ENCODE results near the gene SYNGR1.

SYNGR1 gene

GRCh38 chr22:39395936-39396796 lies 46.4 kb downstream of the SYNGR1 start:
- no peak for DNase-seq (ENCODE audit: low read depth)
- H3K4me3 ChIP-seq (ENCODE audit: low read depth, low read length): no peak overlapping the region
- TF ChIP-seq CTCF (IDR thresholded peaks at IDR 0.05; ENCODE audit: insufficient read depth, low read depth, low read length, missing control alignments): no peak

- no peak for DNase-seq (ENCODE audit: low read depth)
- no peak for TF ChIP-seq CTCF (IDR thresholded peaks at IDR 0.05; ENCODE audit: insufficient read depth, low read depth, low read length, missing control alignments)
- H3K4me3 ChIP-seq (ENCODE audit: low read depth, low read length): no peak overlapping the region
Observed at GRCh38 chr22:39396797-39397195, 47.0 kb downstream of the SYNGR1 start.

GRCh38 chr22:39401301-39401631 lies 51.5 kb downstream of the SYNGR1 start:
- TF ChIP-seq CTCF (IDR thresholded peaks at IDR 0.05; ENCODE audit: insufficient read depth, low read depth, low read length, missing control alignments): no peak
- H3K4me3 ChIP-seq (ENCODE audit: low read depth, low read length): no peak overlapping the region
- no peak for DNase-seq (ENCODE audit: low read depth)

- no peak overlapping the region for H3K4me3 ChIP-seq (ENCODE audit: low read depth, low read length)
- no peak for TF ChIP-seq CTCF (IDR thresholded peaks at IDR 0.05; ENCODE audit: insufficient read depth, low read depth, low read length, missing control alignments)
- no peak for DNase-seq (ENCODE audit: low read depth)
Observed at GRCh38 chr22:39405346-39406085, 55.7 kb downstream of the SYNGR1 start.

GRCh38 chr22:39408173-39408572 lies 58.4 kb downstream of the SYNGR1 start:
- H3K4me3 ChIP-seq (ENCODE audit: low read depth, low read length): no peak overlapping the region
- no peak for TF ChIP-seq CTCF (IDR thresholded peaks at IDR 0.05; ENCODE audit: insufficient read depth, low read depth, low read length, missing control alignments)
- DNase-seq (ENCODE audit: low read depth): no peak

GRCh38 chr22:39408807-39409206 lies 59.0 kb downstream of the SYNGR1 start:
- no peak for DNase-seq (ENCODE audit: low read depth)
- no peak overlapping the region for H3K4me3 ChIP-seq (ENCODE audit: low read depth, low read length)

More at GRCh38 chr22:39408807-39409206, 59.0 kb downstream of the SYNGR1 start:
- no peak for TF ChIP-seq CTCF (IDR thresholded peaks at IDR 0.05; ENCODE audit: insufficient read depth, low read depth, low read length, missing control alignments)

Data from GM12865 (cell line).